Sigmoid colon (tissue), 4 donors: ENCODE results near the gene CNKSR3.

Experiments used
- POLR2AphosphoS5 ChIP-seq, 4 donors: sonication (generic); formaldehyde crosslinking; IDR thresholded peaks; one replicate each; pipeline ENCODE4 v1.6.1; 2017; ENCODE audit warnings: antibody characterized with exemption in 4 of 4
- TF ChIP-seq, protein P1 (sequence below), 4 experiments: fragments of 450-650 bp in 3 of 4; fragments of 200-600 bp in 1 of 4; IDR thresholded peaks; one replicate each; pipeline ENCODE4 v1.5.1; 2016 to 2019; ENCODE audit warnings: antibody characterized with exemption in 4 of 4, mild to moderate bottlenecking in 3 of 4, moderate library complexity in 2 of 4

DNA sequence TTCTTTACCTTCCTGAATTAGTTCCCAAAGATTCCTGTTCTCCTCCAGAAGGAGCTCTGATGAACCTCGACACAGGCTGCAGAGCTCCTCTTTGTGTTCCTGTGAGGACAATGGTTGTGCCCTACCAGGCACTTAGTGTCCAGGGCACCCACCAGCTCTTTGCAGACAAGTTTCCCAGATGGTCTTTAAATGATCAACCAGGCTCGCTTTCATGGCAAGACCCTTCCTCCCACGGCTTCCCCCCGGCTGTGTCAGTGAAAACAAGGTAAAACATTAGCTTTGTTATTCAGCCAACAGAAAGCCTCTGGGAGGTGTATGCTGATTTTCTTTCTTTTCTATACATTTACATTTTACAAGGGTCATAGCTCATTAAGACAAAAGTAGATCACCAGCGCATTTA, 32.3 kb upstream of the CNKSR3 start:
- TF ChIP-seq, protein P1, sequence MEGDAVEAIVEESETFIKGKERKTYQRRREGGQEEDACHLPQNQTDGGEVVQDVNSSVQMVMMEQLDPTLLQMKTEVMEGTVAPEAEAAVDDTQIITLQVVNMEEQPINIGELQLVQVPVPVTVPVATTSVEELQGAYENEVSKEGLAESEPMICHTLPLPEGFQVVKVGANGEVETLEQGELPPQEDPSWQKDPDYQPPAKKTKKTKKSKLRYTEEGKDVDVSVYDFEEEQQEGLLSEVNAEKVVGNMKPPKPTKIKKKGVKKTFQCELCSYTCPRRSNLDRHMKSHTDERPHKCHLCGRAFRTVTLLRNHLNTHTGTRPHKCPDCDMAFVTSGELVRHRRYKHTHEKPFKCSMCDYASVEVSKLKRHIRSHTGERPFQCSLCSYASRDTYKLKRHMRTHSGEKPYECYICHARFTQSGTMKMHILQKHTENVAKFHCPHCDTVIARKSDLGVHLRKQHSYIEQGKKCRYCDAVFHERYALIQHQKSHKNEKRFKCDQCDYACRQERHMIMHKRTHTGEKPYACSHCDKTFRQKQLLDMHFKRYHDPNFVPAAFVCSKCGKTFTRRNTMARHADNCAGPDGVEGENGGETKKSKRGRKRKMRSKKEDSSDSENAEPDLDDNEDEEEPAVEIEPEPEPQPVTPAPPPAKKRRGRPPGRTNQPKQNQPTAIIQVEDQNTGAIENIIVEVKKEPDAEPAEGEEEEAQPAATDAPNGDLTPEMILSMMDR (IDR thresholded peaks at IDR 0.05), result no peak
- no peak for TF ChIP-seq POLR2AphosphoS5 (IDR thresholded peaks at IDR 0.05)
